Liver (tissue), 9 donors: ENCODE results near the gene SP2. TPM values are rescaled to one million over a fixed set of nuclear protein-coding genes. Genes with fewer than 3 reads are reported as not detected.

Experiments
- DNase-seq: peaks from one replicate; pipeline ENCODE4 v3.0.0-alpha.2; 2017; ENCODE audit warnings: low spot score
- H3K27ac ChIP-seq, 2 donors: one replicate each; pipeline ENCODE4 v1.7.0; 2013; ENCODE audit warnings: inconsistent platforms in 2 of 2, low read length in 2 of 2, control low read depth in 1 of 2, low read depth in 1 of 2, mild to moderate bottlenecking in 1 of 2
- H3K27me3 ChIP-seq, 4 donors: one replicate each; pipeline versions ENCODE4 v1.6.1 to v1.7.0; 2013; ENCODE audit warnings: low read length in 3 of 4, inconsistent platforms in 1 of 4, mild to moderate bottlenecking in 1 of 4, moderate library complexity in 1 of 4; ENCODE audit not compliant: control insufficient read depth in 4 of 4, insufficient read depth in 4 of 4
- H3K36me3 ChIP-seq, 4 donors: one replicate each; pipeline versions ENCODE4 v1.6.1 to v1.7.0; 2013; ENCODE audit warnings: low read length in 3 of 4, mild to moderate bottlenecking in 3 of 4, low read depth in 1 of 4, moderate library complexity in 1 of 4; ENCODE audit not compliant: control insufficient read depth in 4 of 4, insufficient read depth in 3 of 4
- H3K4me1 ChIP-seq, 4 donors: one replicate each; pipeline versions ENCODE4 v1.6.1 to v1.7.0; 2013; ENCODE audit warnings: low read length in 3 of 4, mild to moderate bottlenecking in 3 of 4, moderate library complexity in 1 of 4; ENCODE audit not compliant: control insufficient read depth in 4 of 4, insufficient read depth in 4 of 4
- H3K4me3 ChIP-seq, 3 donors: one replicate each; pipeline versions ENCODE4 v1.6.1 to v1.7.0; 2013; ENCODE audit warnings: low read length in 3 of 3, control low read depth in 1 of 3, low read depth in 1 of 3, mild to moderate bottlenecking in 1 of 3
- H3K9ac ChIP-seq, 2 donors: one replicate each; pipeline ENCODE4 v1.7.0; 2013; ENCODE audit warnings: low read length in 2 of 2, mild to moderate bottlenecking in 2 of 2, moderate library complexity in 2 of 2, control low read depth in 1 of 2, low read depth in 1 of 2
- H3K9me3 ChIP-seq, 4 donors: one replicate each; pipeline versions ENCODE4 v1.6.1 to v1.7.0; 2013; ENCODE audit warnings: low read length in 3 of 4; ENCODE audit not compliant: control insufficient read depth in 4 of 4
- CTCF ChIP-seq: fragments of 150-350 bp; IDR thresholded peaks from 2 replicates; pipeline ENCODE4 v1.5.1; 2017; ENCODE audit warnings: improper control_type of control experiment, low read depth, low read length; ENCODE audit not compliant: missing input control
- EGR1 ChIP-seq, 2 donors: IDR thresholded peaks; 2 replicates each; pipeline ENCODE4 v1.6.1; 2016 to 2018; ENCODE audit warnings: antibody characterized with exemption in 2 of 2, low read depth in 2 of 2
- FOXA1 ChIP-seq: IDR thresholded peaks from 2 replicates; pipeline ENCODE4 v1.6.1; 2016; ENCODE audit warnings: antibody characterized with exemption
- FOXA2 ChIP-seq: IDR thresholded peaks from 2 replicates; pipeline ENCODE4 v1.6.1; 2016; ENCODE audit warnings: antibody characterized with exemption
- GABPA ChIP-seq, 2 donors: IDR thresholded peaks in 1 of 2; conservative IDR thresholded peaks in 1 of 2; 2 replicates each; pipeline ENCODE4 v1.6.1; 2016; ENCODE audit warnings: antibody characterized with exemption in 2 of 2, mild to moderate bottlenecking in 1 of 2, moderate library complexity in 1 of 2
- HNF4A ChIP-seq, 2 donors: conservative IDR thresholded peaks; 2 replicates each; pipeline ENCODE4 v1.6.1; 2016; ENCODE audit warnings: antibody characterized with exemption in 2 of 2, mild to moderate bottlenecking in 2 of 2
- HNF4G ChIP-seq: IDR thresholded peaks from 2 replicates; pipeline ENCODE4 v1.6.1; 2016; ENCODE audit warnings: antibody characterized with exemption
- JUND ChIP-seq, 2 donors: IDR thresholded peaks; 2 replicates each; pipeline ENCODE4 v1.6.1; 2016; ENCODE audit warnings: antibody characterized with exemption in 2 of 2
- NR2F2 ChIP-seq: IDR thresholded peaks from 2 replicates; pipeline ENCODE4 v1.6.1; 2016; ENCODE audit warnings: antibody characterized with exemption
- RAD21 ChIP-seq, 2 donors: IDR thresholded peaks; 2 replicates each; pipeline ENCODE4 v1.6.1; 2016; ENCODE audit warnings: antibody characterized with exemption in 2 of 2, mild to moderate bottlenecking in 2 of 2
- RXRA ChIP-seq, 2 donors: IDR thresholded peaks; 2 replicates each; pipeline ENCODE4 v1.6.1; 2017 to 2018; ENCODE audit warnings: antibody characterized with exemption in 2 of 2, mild to moderate bottlenecking in 1 of 2
- SP1 ChIP-seq: IDR thresholded peaks from 2 replicates; pipeline ENCODE4 v1.6.1; 2018; ENCODE audit warnings: antibody characterized with exemption, mild to moderate bottlenecking
- TAF1 ChIP-seq: conservative IDR thresholded peaks from 2 replicates; pipeline ENCODE4 v1.6.1; 2016; ENCODE audit warnings: antibody characterized with exemption, mild to moderate bottlenecking
- YY1 ChIP-seq: IDR thresholded peaks from 2 replicates; pipeline ENCODE4 v1.6.1; 2016; ENCODE audit warnings: antibody characterized with exemption, mild to moderate bottlenecking
- WGBS: extraction: QIAGEN DNeasy Blood & Tissue Kit; methylation state at CpG from one replicate; pipeline ENCODE4 v1.1.7; 2013; 5-methylcytosine and 5-hydroxymethylcytosine counted together
- polyA plus RNA-seq, 2 donors: library from polyadenylated mRNA; stranded (reverse) in 1 of 2; unstranded in 1 of 2; fragments of 200-250 nt in 1 of 2; fragments of >200 nt in 1 of 2; fragmentation: Nextera tagmentation in 1 of 2; extraction: Ambion mirVana in 1 of 2; gene quantifications; one replicate each; pipeline versions ENCODE4 v1.2.1 to v1.2.3, GENCODE V29; 2013 to 2015
- total RNA-seq, 2 donors: library from RNA; depleted of rRNA; stranded (reverse); fragments of >200 nt; gene quantifications; one replicate each; pipeline ENCODE4 v1.2.3, GENCODE V29; 2014
- TF ChIP-seq, protein P1 (sequence below): IDR thresholded peaks from 2 replicates; pipeline ENCODE4 v1.6.1; 2016; ENCODE audit warnings: antibody characterized with exemption
- TF ChIP-seq, protein P2 (sequence below): IDR thresholded peaks from 2 replicates; pipeline ENCODE4 v1.6.1; 2016; ENCODE audit warnings: antibody characterized with exemption, mild to moderate bottlenecking
- TF ChIP-seq, protein P3 (sequence below): IDR thresholded peaks from 2 replicates; pipeline ENCODE4 v1.6.1; 2016; ENCODE audit warnings: antibody characterized with exemption
- TF ChIP-seq, protein P4 (sequence below): IDR thresholded peaks from 2 replicates; pipeline ENCODE4 v1.6.1; 2016; ENCODE audit warnings: antibody characterized with exemption
- donor health status: healthy.
- donor health status: healthy.
- donor health status: healthy.
- donor health status: healthy.
- donor health status: healthy.

SP2 gene
- total and polyA plus RNA-seq, 4 donors = 2.2 to 5.7 (median 3.8) TPM

DNA sequence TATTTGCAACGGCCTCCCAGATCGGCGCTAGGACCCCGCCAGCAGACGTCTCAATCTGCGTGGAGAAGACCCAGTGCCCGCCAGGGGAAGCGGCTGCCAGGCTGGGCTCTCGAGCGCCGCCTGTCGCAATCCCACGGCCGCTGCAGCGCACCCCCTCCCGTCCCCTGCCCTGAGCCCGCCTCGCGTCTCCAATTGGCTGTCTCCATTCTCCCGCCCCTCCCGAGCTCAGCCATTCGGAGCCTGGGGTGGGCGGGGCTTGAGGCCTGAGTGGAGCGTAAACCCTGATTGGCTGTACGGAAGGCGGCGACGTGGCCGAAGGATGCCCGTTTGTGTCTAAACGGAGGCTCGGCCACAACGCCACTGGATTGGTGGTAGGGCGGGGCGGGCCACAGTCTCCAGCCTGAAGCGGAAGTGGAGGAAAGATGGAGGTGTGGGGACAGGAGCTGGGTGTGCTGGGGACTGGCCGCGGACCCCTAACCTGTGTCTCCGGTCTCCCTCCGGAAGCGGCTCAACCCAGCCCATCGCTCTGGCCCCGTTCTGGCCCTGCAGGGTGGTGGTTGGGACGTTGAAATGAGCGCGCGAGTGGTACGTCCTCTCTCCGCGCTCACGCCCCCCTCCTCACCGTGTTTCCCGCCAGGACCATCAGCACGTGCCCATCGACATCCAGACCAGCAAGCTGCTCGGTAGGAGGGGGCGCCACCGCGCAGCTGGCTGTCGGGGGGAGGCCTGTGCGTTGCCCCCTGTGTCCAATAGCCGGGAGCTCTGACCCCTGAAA is 74.9 kb downstream of the SP2 start, which contains the start of gene CDK5RAP3:
Gene CDK5RAP3, plus strand, starts transcription at position 389 of the 775 bp plus-strand sequence. Its CDS starts 34 bp downstream, at position 423.
- Histone ChIP-seq H3K4me1 (peaks cover 1 to 27% (median 19%) of the 10 kb centered on the region in 4 donors), H3K9me3 (no peaks in the 10 kb centered on the region), H3K9ac (peak within 1 kb of the TSS; percentile 29 to 66), H3K4me3 (peak within 1 kb of the TSS; percentile 70 to 97 (median 89)), H3K27me3 (no peaks in the 10 kb centered on the region), H3K36me3 (peaks cover 1 to 25% (median 18%) of the 10 kb centered on the region in 4 donors), H3K27ac (peak within 1 kb of the TSS; percentile 58 to 63)
- WGBS = under 1% methylated on average over 62 of the region's 62 CpGs
- TF ChIP-seq TAF1 (peak; percentile 35), CTCF (peak; percentile 99), YY1 (peak; percentile 94), FOXA2 (peak; percentile 33), GABPA (IDR thresholded peaks at IDR 0.05 in 1 of 2, conservative IDR thresholded peaks at IDR 0.05 in 1 of 2) (peak in 1 of 2 donors; percentile 81), RAD21 (IDR thresholded peaks at IDR 0.05) (peak; percentile 89 to 90), JUND (IDR thresholded peaks at IDR 0.05) (no peak), FOXA1 (peak; percentile 42), NR2F2 (no peak), HNF4G (no peak), RXRA (IDR thresholded peaks at IDR 0.05) (peak; percentile 14 to 61), SP1 (peak; percentile 96), HNF4A (conservative IDR thresholded peaks at IDR 0.05) (peak in 1 of 2 donors; percentile 45), EGR1 (IDR thresholded peaks at IDR 0.05; ENCODE audit: low read depth in 2 of 2) (no peak)
- TF ChIP-seq, protein P1, sequence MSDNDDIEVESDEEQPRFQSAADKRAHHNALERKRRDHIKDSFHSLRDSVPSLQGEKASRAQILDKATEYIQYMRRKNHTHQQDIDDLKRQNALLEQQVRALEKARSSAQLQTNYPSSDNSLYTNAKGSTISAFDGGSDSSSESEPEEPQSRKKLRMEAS = peak; percentile 20
- TF ChIP-seq, protein P2, sequence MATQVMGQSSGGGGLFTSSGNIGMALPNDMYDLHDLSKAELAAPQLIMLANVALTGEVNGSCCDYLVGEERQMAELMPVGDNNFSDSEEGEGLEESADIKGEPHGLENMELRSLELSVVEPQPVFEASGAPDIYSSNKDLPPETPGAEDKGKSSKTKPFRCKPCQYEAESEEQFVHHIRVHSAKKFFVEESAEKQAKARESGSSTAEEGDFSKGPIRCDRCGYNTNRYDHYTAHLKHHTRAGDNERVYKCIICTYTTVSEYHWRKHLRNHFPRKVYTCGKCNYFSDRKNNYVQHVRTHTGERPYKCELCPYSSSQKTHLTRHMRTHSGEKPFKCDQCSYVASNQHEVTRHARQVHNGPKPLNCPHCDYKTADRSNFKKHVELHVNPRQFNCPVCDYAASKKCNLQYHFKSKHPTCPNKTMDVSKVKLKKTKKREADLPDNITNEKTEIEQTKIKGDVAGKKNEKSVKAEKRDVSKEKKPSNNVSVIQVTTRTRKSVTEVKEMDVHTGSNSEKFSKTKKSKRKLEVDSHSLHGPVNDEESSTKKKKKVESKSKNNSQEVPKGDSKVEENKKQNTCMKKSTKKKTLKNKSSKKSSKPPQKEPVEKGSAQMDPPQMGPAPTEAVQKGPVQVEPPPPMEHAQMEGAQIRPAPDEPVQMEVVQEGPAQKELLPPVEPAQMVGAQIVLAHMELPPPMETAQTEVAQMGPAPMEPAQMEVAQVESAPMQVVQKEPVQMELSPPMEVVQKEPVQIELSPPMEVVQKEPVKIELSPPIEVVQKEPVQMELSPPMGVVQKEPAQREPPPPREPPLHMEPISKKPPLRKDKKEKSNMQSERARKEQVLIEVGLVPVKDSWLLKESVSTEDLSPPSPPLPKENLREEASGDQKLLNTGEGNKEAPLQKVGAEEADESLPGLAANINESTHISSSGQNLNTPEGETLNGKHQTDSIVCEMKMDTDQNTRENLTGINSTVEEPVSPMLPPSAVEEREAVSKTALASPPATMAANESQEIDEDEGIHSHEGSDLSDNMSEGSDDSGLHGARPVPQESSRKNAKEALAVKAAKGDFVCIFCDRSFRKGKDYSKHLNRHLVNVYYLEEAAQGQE = peak; percentile 61
- TF ChIP-seq, protein P3, sequence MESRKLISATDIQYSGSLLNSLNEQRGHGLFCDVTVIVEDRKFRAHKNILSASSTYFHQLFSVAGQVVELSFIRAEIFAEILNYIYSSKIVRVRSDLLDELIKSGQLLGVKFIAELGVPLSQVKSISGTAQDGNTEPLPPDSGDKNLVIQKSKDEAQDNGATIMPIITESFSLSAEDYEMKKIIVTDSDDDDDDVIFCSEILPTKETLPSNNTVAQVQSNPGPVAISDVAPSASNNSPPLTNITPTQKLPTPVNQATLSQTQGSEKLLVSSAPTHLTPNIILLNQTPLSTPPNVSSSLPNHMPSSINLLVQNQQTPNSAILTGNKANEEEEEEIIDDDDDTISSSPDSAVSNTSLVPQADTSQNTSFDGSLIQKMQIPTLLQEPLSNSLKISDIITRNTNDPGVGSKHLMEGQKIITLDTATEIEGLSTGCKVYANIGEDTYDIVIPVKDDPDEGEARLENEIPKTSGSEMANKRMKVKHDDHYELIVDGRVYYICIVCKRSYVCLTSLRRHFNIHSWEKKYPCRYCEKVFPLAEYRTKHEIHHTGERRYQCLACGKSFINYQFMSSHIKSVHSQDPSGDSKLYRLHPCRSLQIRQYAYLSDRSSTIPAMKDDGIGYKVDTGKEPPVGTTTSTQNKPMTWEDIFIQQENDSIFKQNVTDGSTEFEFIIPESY = no peak
- TF ChIP-seq, protein P4, sequence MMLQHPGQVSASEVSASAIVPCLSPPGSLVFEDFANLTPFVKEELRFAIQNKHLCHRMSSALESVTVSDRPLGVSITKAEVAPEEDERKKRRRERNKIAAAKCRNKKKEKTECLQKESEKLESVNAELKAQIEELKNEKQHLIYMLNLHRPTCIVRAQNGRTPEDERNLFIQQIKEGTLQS = no peak
- peak; percentile 99 for DNase-seq
